ENCODE data around the gene ASB13. TPM values are rescaled to one million over a fixed set of nuclear protein-coding genes. Genes with fewer than 3 reads are reported as not detected.

The ASB13 gene
- total and polyA plus RNA-seq, 8 donors, result 8.7 to 22.2 (median 11.8) TPM

- Histone ChIP-seq H3K27me3 (no peaks in the 10 kb centered on the region), H3K36me3 (peaks cover 0 to 11% (median 6%) of the 10 kb centered on the region in 3 donors), H3K9me3 (no peaks in the 10 kb centered on the region), H3K4me1 (peaks cover 0 to 10% (median 7%) of the 10 kb centered on the region in 3 donors), H3K27ac (peak overlapping the region in 2 of 4 donors; percentile 24 to 67), H3K4me3 (no peak overlapping the region)
- FAIRE-seq, result no peak
- WGBS, 2 donors, result 81 to 87% methylated on average over 21 of the region's 21 CpGs
- no peak for DNase-seq
- ATAC-seq, result peak in 3 of 4 donors; percentile 16 to 51 (median 31)
- no peak for TF ChIP-seq CTCF (IDR thresholded peaks at IDR 0.05)
- intact Hi-C loops (cut with DNase I), result no loop called here
Observed at GRCh38 chr10:5645944-5646617, 20.3 kb downstream of the ASB13 start.

GRCh38 chr10:5645375-5645774 lies 21.0 kb downstream of the ASB13 start:
- 18 to 22% methylated on average over 11 of the region's 11 CpGs for WGBS, 2 donors
- TF ChIP-seq CTCF (IDR thresholded peaks at IDR 0.05), result no peak
- ATAC-seq (peak; percentile 85 to 91 (median 88)), DNase-seq (peak in 1 of 6 donors; percentile 51), FAIRE-seq (peak; percentile 49)
- no peaks in the 10 kb centered on the region for H3K9me3 ChIP-seq
- no peak overlapping the region for H3K4me3 ChIP-seq
- intact Hi-C loops (cut with DNase I), result no loop called here
- peaks cover 0 to 10% (median 7%) of the 10 kb centered on the region in 3 donors for H3K4me1 ChIP-seq
- peaks cover 0 to 15% (median 13%) of the 10 kb centered on the region in 3 donors for H3K36me3 ChIP-seq
- H3K27me3 ChIP-seq, result no peaks in the 10 kb centered on the region
- H3K27ac ChIP-seq, result peak overlapping the region in 2 of 4 donors; percentile 28 to 67

- no peaks in the 10 kb centered on the region for H3K27me3 ChIP-seq
- intact Hi-C loops (cut with DNase I), result no loop called here
- TF ChIP-seq CTCF (IDR thresholded peaks at IDR 0.05), result no peak
- peaks cover 0 to 20% (median 18%) of the 10 kb centered on the region in 3 donors for H3K36me3 ChIP-seq
- DNase-seq (peak in 1 of 6 donors; percentile 4), FAIRE-seq (no peak), ATAC-seq (no peak)
- no peak overlapping the region for H3K4me3 ChIP-seq
- peaks cover 0 to 10% (median 7%) of the 10 kb centered on the region in 3 donors for H3K4me1 ChIP-seq
- H3K9me3 ChIP-seq, result no peaks in the 10 kb centered on the region
- H3K27ac ChIP-seq, result peak overlapping the region in 2 of 4 donors; percentile 28 to 67
- WGBS, 2 donors, result 91 to 92% methylated on average over 6 of the region's 6 CpGs
Observed at GRCh38 chr10:5644930-5645329, 21.5 kb downstream of the ASB13 start.

- ATAC-seq, result no peak
- TF ChIP-seq CTCF (IDR thresholded peaks at IDR 0.05), result no peak
- intact Hi-C loops (cut with DNase I), result no loop called here
- Histone ChIP-seq H3K27me3 (no peaks in the 10 kb centered on the region), H3K36me3 (peaks cover 0 to 31% (median 23%) of the 10 kb centered on the region in 3 donors), H3K27ac (no peak overlapping the region), H3K4me3 (no peak overlapping the region), H3K9me3 (no peaks in the 10 kb centered on the region), H3K4me1 (peaks cover 0 to 10% (median 7%) of the 10 kb centered on the region in 3 donors)
- peak in 1 of 6 donors; percentile 15 for DNase-seq
- no peak for FAIRE-seq
- WGBS, 2 donors, result 87 to 88% methylated on average over 8 of the region's 8 CpGs
Observed at GRCh38 chr10:5643346-5644067, 22.9 kb downstream of the ASB13 start.

All from pancreas (tissue), 10 donors.